B cell (primary cell): Measurements from ENCODE around the gene SEMA3A.

ENCODE experiments used
- EZH2 ChIP-seq: IDR thresholded peaks from 2 replicates; pipeline ENCODE4 v1.6.1; 2012; ENCODE audit warnings: borderline replicate concordance, low read depth, mild to moderate bottlenecking, moderate library complexity, low read length; ENCODE audit not compliant: insufficient read depth, poor library complexity, severe bottlenecking
- TF ChIP-seq, protein P1 (sequence below): fragments of 200-600 bp; IDR thresholded peaks from one replicate; pipeline ENCODE4 v1.8.0; 2022; ENCODE audit warnings: antibody characterized with exemption, mild to moderate bottlenecking

DNA sequence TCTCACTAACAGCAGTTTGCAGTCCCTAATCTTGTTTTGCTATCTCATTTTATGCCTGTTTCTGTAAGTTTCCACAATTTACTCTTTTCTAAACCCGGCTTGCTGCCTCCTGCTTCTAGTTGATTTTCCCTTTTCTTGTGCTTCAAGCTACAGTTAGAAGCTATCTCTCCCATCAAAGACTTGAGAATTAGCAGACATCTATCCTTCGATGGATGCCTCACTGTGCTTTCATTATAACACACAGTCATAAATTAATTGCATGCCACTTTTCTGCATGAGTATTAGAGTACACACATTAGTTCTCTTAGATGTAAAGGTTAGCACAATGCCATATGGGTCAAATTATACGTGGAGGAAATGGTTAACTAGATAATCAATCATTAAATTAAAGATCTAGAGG lies 48.7 kb downstream of the SEMA3A start:
- TF ChIP-seq, protein P1, sequence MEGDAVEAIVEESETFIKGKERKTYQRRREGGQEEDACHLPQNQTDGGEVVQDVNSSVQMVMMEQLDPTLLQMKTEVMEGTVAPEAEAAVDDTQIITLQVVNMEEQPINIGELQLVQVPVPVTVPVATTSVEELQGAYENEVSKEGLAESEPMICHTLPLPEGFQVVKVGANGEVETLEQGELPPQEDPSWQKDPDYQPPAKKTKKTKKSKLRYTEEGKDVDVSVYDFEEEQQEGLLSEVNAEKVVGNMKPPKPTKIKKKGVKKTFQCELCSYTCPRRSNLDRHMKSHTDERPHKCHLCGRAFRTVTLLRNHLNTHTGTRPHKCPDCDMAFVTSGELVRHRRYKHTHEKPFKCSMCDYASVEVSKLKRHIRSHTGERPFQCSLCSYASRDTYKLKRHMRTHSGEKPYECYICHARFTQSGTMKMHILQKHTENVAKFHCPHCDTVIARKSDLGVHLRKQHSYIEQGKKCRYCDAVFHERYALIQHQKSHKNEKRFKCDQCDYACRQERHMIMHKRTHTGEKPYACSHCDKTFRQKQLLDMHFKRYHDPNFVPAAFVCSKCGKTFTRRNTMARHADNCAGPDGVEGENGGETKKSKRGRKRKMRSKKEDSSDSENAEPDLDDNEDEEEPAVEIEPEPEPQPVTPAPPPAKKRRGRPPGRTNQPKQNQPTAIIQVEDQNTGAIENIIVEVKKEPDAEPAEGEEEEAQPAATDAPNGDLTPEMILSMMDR = no peak
- no peak for TF ChIP-seq EZH2
